Transverse colon (tissue), 4 donors: Measurements from ENCODE around the gene RIPOR1. TPM values are rescaled to one million over a fixed set of nuclear protein-coding genes. Genes with fewer than 3 reads are reported as not detected.

Source experiments
- DNase-seq: peaks from one replicate; pipeline ENCODE4 v3.0.0-alpha.2; 2019
- H3K27ac ChIP-seq, 4 donors: fragments of 200-600 bp; sonication (generic); 2 replicates each; pipeline ENCODE4 v1.5.1; 2016 to 2018; ENCODE audit warnings: inconsistent platforms in 4 of 4
- H3K27me3 ChIP-seq: fragments of 200-600 bp; sonication (generic); 2 replicates; pipeline ENCODE4 v1.5.1; 2017; ENCODE audit warnings: inconsistent platforms
- H3K36me3 ChIP-seq, 4 donors: fragments of 200-600 bp; sonication (generic); 2 replicates each; pipeline ENCODE4 v1.5.1; 2017 to 2019; ENCODE audit warnings: inconsistent platforms in 4 of 4
- H3K4me1 ChIP-seq, 4 donors: fragments of 200-600 bp; sonication (generic); 2 replicates each; pipeline ENCODE4 v1.5.1; 2017 to 2020; ENCODE audit warnings: inconsistent platforms in 4 of 4
- H3K4me3 ChIP-seq, 4 donors: fragments of 200-600 bp; sonication (generic); 1 replicate in 1 of 4; 2 replicates in 3 of 4; pipeline versions ENCODE4 v1.5.1 to v1.6.1; 2017 to 2019; ENCODE audit warnings: inconsistent platforms in 4 of 4
- H3K9me3 ChIP-seq, 2 donors: fragments of 200-600 bp; sonication (generic); 2 replicates each; pipeline ENCODE4 v1.5.1; 2017 to 2019; ENCODE audit warnings: inconsistent platforms in 2 of 2
- EP300 ChIP-seq: sonication (generic); formaldehyde crosslinking; IDR thresholded peaks from one replicate; pipeline ENCODE4 v1.6.1; 2017; ENCODE audit warnings: antibody characterized with exemption, low read depth
- POLR2A ChIP-seq: fragments of 450-650 bp; IDR thresholded peaks from one replicate; pipeline ENCODE4 v1.6.1; 2016; ENCODE audit warnings: antibody characterized with exemption, mild to moderate bottlenecking, moderate library complexity
- POLR2AphosphoS5 ChIP-seq, 3 donors: sonication (generic); formaldehyde crosslinking; IDR thresholded peaks; one replicate each; pipeline ENCODE4 v1.6.1; 2016; ENCODE audit warnings: antibody characterized with exemption in 3 of 3
- WGBS, 2 donors: methylation state at CpG; one replicate each; pipeline ENCODE4 v1.1.5; 2018; ENCODE audit warnings: low coverage in 1 of 2; 5-methylcytosine and 5-hydroxymethylcytosine counted together
- in situ Hi-C, 4 donors: fragments of 200-750 bp; cut with MboI; loops; one replicate each; pipeline versions ENCODE4 v1.15.0 to v1.15.1; 2017; ENCODE audit warnings: low sequenced_read_pairs in 3 of 4, low pct_ligation_motif_present in 1 of 4, low pct_unique_long_range_greater_than_20kb in 1 of 4
- intact Hi-C: fragments of 100-400 bp; cut with DNase I; formaldehyde crosslinking; loops from one replicate; pipeline ENCODE4 v1.15.1; 2023; ENCODE audit warnings: low total_unique reads
- total RNA-seq, 4 donors: library from RNA; depleted of rRNA; stranded (reverse); fragments of >200 nt; gene quantifications; one replicate each; pipeline ENCODE4 v1.1.0, GENCODE V29; 2016
- TF ChIP-seq, protein P1 (sequence below), 5 experiments: fragments of 200-600 bp in 3 of 5; fragments of 450-650 bp in 2 of 5; sonication (generic) in 3 of 5; IDR thresholded peaks; 1 replicate in 2 of 5; 2 replicates in 3 of 5; pipeline ENCODE4 v1.5.1; 2016 to 2017; ENCODE audit warnings: antibody characterized with exemption in 5 of 5, inconsistent platforms in 3 of 5, mild to moderate bottlenecking in 2 of 5, moderate library complexity in 1 of 5

Gene RIPOR1
- total RNA-seq, 4 donors from 2014 or later = 11.2 to 141 (median 24.1) TPM

DNA sequence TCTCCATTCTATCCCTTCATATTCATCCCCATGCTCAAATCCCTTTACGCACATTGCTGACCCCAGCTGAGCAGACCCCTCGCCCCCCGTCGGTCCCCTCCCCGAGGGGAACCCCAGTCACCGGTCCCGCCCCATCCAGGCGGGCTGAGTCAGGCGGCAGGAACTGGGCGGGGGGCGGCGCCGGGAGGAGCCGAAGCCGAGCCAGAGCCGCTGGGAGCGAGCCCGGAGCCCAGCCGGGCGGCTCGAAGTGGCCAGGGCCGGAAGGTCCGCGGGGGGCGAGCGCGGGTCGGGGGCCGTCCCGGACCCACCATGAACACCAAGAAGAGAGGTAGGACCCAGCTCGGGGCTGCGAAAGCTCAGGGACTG is 8.6 kb downstream of the RIPOR1 start:
- Histone ChIP-seq H3K9me3 (no peaks in the 10 kb centered on the region), H3K4me3 (peak overlapping the region; percentile 40 to 73 (median 65)), H3K27me3 (peaks cover 17% of the 10 kb centered on the region), H3K36me3 (no peaks in the 10 kb centered on the region), H3K4me1 (peaks cover 12 to 30% (median 24%) of the 10 kb centered on the region in 4 donors), H3K27ac (peak overlapping the region; percentile 66 to 82 (median 78))
- in situ Hi-C loops = no loop called here
- no peak for TF ChIP-seq POLR2AphosphoS5 (IDR thresholded peaks at IDR 0.05)
- peak; percentile 39 for TF ChIP-seq POLR2A
- DNase-seq = peak; percentile 57
- WGBS, 2 donors = 0% methylated on average over 12 of the region's 32 CpGs; no CpG with 5 or more reads in 1 of the 2 donors
- intact Hi-C loops = no loop called here

DNA sequence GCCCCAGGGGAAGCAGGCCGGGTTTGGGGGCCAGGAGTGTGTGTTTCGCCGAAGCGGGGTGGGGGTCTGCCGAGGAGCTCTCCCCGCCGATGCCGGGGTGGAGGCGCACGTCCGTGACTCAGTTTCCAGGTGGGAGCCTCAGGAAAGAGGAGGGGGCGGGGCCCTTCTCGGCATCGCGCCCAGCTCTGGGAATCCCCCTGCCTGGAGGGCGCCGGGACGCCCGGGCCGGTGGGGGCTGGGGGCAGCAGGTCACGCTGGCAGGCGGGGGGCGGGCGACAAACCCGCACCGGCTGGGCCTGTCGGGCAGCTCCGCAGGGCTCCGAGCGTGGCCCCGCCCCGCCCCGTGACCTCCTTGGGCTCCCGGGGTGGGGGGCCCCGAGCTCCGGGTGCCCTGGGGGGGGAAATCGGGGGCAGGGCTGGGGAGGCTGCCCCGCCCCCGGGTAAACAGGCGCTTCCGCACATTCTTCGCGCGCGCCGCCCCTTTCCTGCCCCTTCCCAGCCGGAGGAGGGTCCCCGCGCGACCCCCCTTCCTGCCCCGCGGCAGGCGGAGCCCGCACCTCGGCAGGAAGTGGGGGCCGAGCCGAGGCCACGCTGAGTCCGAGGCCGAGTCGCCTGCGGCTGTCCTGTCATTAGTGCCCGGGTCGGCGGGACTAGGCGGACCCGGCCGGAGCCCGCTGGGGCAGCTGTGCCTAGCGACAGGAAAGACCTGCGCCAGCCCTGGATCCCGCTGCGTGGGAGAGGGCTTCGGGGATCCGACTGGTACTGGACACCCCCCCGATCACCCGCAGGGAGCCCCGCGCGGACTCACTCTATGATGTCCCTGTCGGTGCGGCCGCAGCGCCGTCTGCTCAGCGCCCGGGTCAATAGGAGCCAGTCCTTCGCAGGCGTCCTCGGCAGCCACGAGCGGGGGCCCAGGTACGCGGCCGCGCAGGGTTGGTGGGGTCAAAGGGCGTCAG is 9.3 kb downstream of the RIPOR1 start:
- Histone ChIP-seq H3K9me3 (no peaks in the 10 kb centered on the region), H3K36me3 (no peaks in the 10 kb centered on the region), H3K27ac (peak overlapping the region; percentile 66 to 82 (median 78)), H3K4me3 (peak overlapping the region; percentile 40 to 73 (median 65)), H3K27me3 (peaks cover 17% of the 10 kb centered on the region), H3K4me1 (peaks cover 12 to 30% (median 24%) of the 10 kb centered on the region in 4 donors)
- DNase-seq = peak; percentile 73
- intact Hi-C loops (no loop called here), in situ Hi-C loops (no loop called here)
- TF ChIP-seq EP300 = no peak
- TF ChIP-seq POLR2AphosphoS5 (IDR thresholded peaks at IDR 0.05) = peak in 1 of 3 donors; percentile 10
- TF ChIP-seq POLR2A = peak; percentile 19
- WGBS, 2 donors = 2% methylated on average over 48 of the region's 97 CpGs; no CpG with 5 or more reads in 1 of the 2 donors

DNA sequence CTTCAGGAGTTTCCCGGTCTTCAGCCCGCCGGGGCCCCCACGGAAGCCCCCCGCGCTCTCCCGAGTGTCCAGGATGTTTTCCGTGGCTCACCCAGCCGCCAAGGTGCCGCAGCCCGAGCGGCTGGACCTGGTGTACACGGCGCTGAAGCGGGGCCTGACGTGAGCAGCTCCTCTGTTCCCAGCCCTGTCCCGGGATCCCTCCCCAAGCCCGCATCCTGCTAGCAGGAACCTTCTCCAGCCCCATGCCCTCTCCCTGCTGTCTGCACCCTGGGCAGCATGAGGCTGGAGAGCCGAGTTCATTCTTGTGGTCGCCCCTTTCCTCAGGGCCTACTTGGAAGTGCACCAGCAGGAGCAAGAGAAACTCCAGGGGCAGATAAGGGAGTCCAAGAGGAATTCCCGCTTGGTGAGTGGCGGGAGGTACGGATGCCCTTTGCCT is 10.1 kb downstream of the RIPOR1 start:
- Histone ChIP-seq H3K9me3 (no peaks in the 10 kb centered on the region), H3K4me1 (peaks cover 12 to 30% (median 24%) of the 10 kb centered on the region in 4 donors), H3K27ac (peak overlapping the region; percentile 66 to 82 (median 78)), H3K36me3 (no peaks in the 10 kb centered on the region), H3K4me3 (peak overlapping the region in 3 of 4 donors; percentile 40 to 66 (median 64)), H3K27me3 (peaks cover 17% of the 10 kb centered on the region)
- intact Hi-C loops (no loop called here), in situ Hi-C loops (no loop called here)
- TF ChIP-seq POLR2AphosphoS5 (IDR thresholded peaks at IDR 0.05) = no peak
- no peak for TF ChIP-seq POLR2A
- TF ChIP-seq, protein P1, sequence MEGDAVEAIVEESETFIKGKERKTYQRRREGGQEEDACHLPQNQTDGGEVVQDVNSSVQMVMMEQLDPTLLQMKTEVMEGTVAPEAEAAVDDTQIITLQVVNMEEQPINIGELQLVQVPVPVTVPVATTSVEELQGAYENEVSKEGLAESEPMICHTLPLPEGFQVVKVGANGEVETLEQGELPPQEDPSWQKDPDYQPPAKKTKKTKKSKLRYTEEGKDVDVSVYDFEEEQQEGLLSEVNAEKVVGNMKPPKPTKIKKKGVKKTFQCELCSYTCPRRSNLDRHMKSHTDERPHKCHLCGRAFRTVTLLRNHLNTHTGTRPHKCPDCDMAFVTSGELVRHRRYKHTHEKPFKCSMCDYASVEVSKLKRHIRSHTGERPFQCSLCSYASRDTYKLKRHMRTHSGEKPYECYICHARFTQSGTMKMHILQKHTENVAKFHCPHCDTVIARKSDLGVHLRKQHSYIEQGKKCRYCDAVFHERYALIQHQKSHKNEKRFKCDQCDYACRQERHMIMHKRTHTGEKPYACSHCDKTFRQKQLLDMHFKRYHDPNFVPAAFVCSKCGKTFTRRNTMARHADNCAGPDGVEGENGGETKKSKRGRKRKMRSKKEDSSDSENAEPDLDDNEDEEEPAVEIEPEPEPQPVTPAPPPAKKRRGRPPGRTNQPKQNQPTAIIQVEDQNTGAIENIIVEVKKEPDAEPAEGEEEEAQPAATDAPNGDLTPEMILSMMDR (IDR thresholded peaks at IDR 0.05) = no peak
- 44% methylated on average over 18 of the region's 23 CpGs; no CpG with 5 or more reads in 1 of the 2 donors for WGBS, 2 donors
- DNase-seq = no peak

DNA sequence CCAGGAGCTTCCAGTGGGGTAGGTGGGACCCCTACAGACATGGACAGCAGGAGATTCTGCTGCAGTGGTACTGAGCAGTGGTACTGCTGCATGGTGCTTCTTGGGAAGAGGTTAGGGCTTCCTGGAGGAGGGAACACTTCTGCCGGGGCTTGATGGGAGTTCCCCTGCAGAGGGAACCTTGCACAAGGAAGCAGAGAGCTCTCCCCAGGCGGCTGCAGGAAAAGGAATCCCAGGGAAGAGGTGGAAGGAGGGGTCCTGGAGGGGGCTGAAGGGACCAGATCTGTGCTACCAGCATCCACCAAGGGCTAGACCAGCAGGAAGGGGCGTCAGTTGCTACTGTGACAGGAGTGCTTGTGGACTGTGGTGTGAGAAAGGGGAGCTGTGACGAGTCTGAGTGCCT is 10.6 kb downstream of the RIPOR1 start:
- no peaks in the 10 kb centered on the region for H3K36me3 ChIP-seq
- WGBS, 2 donors = 58 to 80% methylated on average over 1 to 4 of the region's 4 CpGs
- no peak for DNase-seq
- peak overlapping the region in 1 of 4 donors; percentile 82 for H3K27ac ChIP-seq
- peaks cover 17% of the 10 kb centered on the region for H3K27me3 ChIP-seq
- H3K9me3 ChIP-seq = no peaks in the 10 kb centered on the region
- no peak for TF ChIP-seq EP300
- no peak for TF ChIP-seq POLR2AphosphoS5 (IDR thresholded peaks at IDR 0.05)
- no peak for TF ChIP-seq POLR2A
- TF ChIP-seq, protein P1 (IDR thresholded peaks at IDR 0.05) = no peak
- H3K4me3 ChIP-seq = no peak overlapping the region
- in situ Hi-C loops = no loop called here
- intact Hi-C loops = no loop called here
- peaks cover 12 to 30% (median 24%) of the 10 kb centered on the region in 4 donors for H3K4me1 ChIP-seq
